T1000 (cell line): ENCODE data around the gene PACS1.
"Not testable (repeated sequence)": the region's sequence is repeated elsewhere in the genome, so short reads cannot be mapped to it uniquely, and the experiment has no call there.

ENCODE experiments used
- DNase-seq: peaks from one replicate; lab custom pipeline; 2025; ENCODE audit warnings: mixed read lengths; lab: John Stamatoyannopoulos, UW

Gene PACS1

DNA sequence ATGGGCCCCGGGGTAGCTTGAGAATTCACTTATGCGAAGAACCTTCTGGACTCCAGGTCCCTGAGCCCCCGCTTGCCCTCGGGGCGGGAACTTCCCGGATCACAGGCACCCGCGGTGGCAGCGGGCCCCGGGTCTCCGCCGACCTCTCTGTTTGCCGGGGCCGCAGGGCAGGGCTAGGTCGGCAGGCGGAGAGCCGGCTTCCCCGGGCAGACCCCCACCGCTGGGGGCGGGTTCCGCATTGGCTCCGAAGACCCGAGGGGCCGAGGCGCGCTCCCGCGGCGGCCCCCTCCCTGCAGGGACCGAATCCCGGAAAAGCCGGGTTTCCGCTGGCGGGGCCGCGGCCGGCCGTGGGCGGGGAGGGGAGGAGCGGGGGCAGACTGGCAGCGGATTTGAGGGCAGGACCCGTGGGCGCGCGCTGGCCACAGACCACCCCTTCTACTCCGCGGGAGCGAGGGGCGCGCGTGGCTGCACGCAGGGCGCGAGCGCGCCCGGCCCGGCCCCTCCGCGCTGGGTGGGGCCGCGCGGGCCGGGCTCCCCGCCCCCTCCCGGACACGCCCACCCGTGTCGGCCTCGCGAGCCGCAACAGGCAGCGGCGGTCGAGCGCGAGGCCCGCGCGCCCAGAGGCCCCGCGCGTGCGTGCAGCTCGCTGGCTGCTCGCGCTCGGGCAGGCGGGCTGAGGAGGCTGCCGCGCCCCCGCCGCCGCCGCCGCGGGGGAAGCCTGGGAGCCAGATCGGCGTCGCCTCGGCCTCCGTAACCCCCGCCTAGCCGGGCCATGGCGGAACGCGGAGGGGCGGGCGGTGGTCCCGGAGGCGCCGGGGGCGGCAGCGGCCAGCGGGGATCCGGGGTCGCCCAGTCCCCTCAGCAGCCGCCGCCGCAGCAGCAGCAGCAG lies at the start of gene PACS1:
TSS of gene PACS1 (plus strand) at position 558 of the 889 bp plus-strand sequence. CDS start at position 773, 215 bp downstream.
- DNase-seq: peak; percentile 68

DNA sequence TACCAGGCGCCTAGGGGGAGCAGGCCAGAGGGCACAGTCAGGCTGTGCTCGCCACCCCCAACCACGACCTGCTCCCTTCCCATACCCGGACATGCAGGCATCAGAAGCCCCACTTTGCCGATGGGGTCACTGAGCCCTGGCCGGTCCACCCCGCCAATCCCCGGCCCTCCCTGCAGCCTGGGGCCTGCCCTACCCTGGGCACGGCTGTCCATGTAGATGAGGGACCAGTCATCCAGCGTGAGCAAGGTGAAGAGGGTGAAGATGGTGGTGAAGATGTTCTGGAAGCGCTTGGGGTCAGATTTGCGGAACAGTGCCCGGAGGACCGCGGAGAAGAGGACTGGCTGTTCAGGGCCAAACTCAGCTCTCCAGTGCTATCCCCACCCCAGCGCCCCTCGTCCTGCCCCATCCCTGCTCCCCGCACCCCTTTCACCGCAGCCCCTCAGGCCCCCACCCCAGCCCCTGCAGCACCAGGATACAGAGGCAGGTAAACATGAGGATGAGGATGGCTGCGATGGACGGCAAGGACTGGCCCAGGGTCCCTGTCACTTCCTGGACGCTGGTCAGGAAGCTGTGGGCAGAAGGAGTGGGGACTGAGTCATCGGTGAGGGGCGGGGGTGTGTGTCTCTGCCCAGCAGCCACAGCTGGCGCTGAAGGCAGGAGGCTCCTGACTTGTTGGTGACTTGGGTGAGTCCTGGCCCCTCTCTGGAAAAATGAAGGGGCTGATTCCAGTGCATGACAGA lies 49.3 kb upstream of the PACS1 start:
- peak; percentile 57 for DNase-seq

DNA sequence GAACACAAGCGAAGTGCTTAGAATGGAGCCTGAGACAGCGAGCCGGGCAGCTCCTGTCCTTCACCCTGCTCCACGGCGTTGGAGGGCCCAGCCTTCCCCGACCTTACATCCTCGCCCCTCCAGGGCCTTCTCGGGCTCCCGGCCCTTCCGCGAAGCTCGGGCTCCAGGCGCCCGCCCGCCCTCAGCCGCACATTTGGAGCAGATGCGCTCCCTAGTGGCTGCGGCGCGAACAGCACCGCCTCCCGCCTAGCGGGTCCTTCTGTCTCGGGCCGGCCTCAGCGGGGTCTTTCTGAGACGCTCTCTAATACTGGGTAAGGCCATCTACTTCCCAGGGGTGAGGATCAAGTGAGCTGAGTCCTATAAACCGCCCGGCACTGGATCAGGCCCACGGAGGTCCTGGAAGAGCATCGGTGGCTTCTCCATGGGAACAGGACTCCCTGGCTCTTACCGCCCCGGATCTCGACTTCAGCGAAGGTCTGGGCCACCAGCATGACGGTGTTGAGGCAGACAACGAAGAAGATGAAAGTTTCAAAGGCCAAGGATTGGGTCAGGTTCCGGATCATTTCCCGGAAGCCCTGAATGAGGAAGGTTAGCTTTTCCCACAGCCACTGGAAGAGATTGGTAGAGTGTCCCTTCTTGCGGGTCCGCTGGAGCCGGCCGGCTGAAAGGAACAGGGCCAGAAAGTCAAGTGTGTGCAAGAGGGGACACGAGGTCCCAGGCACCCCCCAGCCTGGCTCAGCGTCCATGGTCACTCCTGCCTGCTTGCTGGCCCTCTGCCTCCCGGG lies 47.5 kb upstream of the PACS1 start:
- DNase-seq: peak; percentile 69

DNA sequence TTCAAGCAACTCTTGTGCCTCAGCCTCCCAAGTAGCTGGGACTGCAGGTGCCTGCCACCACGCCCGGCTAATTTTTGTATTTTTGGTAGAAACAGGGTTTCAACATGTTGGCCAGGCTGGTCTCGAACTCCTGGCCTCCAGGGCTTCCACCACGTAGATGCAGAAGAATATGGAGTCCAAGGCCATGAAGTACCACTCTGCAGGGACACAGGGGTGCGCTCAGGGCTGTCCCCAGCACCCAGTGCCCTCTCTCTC lies 47.0 kb upstream of the PACS1 start:
- DNase-seq: not testable (repeated sequence)

DNA sequence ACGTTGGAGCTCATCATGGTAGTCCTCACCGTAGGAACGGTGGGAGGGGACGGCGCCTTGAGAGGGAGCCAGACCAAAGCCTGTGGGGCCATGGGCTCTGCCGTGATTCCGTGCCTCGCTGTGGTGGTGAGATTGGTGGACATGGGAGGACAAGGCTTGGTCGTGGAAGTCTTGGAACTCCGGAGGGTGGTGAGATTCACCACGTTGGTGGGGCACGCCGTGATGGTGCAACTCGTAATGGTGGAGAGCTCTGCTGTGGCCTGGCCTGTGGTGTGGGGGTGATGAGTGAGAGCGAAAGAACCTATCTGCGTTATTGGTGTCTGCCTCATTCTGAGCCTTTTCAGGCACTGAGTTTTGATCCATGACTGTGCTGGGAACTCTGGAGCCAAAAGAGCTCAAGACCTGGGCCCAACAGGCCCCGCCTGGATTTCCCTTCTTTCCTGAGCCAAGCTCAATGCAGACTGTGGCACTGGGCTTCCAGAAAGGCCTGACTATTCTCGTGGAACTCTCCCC lies 44.0 kb upstream of the PACS1 start, which contains the start of gene CATSPER1:
TSS of gene CATSPER1 (minus strand) at position 463 of the 513 bp plus-strand sequence. CDS start at position 363, 100 bp downstream.
- no peak for DNase-seq

DNA sequence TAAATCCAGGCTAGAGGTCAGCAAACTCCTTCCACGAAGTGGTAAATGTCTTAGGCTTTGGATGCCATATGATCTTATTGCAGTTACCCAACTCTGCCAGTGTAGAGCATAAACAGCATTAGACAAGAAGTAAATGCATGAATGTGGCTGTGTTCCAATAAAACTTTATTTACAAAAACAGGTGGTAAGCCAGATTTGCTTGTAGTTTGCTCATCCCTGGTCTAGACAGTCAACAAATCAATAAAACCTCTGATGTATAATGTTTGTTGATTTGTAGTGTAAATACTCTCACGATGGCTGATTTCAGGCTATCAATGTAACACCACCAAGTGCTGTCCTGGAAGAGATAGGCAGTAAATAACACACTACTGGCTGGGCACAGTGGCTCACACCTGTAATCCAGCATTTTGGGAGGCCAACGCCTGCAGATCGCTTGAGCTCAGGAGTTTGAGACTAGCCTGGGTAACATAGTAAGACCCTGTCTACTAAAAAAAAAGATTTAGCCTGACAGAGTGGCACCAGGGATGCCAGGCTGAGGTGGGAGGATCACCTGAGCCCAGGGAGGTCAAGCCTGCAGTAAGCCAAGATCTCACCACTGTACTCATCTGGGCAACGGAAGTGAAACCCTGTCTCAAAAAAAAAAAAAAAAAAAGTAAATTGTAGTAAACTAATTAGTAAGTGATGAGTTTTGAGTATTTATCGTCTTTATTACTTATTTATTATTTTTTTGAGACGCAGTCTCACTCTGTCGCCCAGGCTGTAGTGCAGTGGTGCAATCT lies 36.9 kb upstream of the PACS1 start:
- no peak for DNase-seq

DNA sequence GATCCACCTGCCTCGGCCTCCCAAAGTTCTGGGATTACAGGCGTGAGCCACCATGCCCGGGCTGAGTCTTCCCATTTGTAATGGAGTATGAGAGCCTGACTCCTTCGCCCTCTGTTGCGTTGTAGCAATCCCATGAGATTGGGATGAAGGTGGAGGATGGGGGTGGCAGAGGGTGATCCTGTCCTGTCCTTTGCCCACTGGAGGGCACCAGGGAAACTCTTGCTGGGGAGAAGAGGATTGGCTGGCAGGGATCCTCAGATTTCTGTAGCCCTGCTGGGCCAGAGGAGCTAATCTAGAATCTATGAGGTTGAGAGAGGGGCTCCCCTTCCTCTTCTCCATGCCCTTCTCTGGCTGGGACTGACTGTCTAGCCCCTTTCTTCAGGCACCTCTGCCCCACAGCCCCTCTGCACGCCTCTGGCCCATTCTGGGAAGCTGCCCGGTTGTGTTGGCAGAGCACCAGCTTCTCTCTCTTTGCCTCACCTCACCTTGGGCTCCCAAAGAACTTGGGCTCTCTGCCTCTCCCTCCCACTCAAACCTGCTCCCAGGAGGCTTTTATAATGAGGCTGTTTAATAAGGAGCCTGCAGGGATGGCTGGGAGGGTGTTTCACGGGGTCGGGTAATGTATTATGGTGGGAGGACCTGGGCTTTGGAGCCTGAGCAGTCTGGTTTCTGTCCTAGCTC lies 34.3 kb upstream of the PACS1 start:
- DNase-seq: no peak

DNA sequence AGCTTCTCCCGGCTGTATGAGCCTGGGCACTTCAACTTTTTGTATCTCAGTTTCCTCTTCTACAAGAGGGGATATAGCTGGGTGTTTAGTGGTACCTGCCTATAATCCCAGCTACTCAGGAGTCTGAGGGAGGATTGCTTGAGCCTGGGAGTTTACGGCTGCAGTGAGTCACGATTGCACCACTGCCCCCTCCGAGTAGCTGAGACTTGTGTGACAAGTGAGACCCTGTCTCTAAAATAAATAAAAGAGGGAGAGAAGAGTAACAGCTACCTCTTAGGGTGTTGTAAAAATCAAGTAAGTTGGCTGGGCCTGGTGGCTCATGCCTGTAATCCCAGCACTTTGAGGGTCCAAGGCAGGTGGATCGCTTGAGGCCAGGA lies 33.8 kb upstream of the PACS1 start:
- no peak for DNase-seq

DNA sequence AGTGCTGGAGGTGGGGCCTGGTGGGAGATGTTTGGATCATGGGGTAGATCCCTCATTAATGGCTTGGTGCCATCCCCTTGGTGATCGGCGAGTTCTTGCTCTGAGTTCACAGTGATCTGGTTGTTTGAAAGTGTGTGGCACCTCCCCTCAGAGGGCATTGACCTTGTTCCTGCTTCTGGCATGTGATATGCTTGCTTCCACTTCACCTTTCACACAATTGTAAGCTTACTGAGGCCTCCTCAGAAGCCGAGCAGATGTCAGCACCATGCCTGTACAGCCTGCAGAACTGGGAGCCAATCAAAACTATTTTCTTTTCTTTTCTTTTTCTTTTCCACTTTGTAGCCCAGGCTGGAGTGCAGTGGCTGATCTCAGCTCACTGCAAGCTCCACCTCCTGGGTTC lies 32.7 kb upstream of the PACS1 start:
- DNase-seq: no peak

DNA sequence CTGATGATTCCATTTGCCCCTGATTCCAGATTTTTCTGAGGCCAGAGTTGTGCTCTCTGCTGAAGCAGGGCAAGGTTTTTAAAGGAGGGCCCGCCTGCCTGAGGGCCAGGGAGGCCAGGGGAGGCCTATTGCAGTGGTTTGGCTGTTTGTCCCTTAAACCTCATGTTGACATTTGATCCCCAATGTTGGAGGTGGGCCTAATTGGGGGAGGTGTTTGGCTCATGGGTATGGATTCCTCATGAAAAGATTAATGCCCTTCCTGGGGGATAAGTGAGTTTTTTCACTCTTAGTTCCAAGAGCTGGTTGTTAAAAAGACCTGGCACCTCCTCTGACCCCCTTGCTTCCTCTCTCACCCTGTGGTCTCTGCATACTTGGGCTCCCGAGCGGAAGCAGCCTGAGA lies 30.3 kb upstream of the PACS1 start:
- no peak for DNase-seq

DNA sequence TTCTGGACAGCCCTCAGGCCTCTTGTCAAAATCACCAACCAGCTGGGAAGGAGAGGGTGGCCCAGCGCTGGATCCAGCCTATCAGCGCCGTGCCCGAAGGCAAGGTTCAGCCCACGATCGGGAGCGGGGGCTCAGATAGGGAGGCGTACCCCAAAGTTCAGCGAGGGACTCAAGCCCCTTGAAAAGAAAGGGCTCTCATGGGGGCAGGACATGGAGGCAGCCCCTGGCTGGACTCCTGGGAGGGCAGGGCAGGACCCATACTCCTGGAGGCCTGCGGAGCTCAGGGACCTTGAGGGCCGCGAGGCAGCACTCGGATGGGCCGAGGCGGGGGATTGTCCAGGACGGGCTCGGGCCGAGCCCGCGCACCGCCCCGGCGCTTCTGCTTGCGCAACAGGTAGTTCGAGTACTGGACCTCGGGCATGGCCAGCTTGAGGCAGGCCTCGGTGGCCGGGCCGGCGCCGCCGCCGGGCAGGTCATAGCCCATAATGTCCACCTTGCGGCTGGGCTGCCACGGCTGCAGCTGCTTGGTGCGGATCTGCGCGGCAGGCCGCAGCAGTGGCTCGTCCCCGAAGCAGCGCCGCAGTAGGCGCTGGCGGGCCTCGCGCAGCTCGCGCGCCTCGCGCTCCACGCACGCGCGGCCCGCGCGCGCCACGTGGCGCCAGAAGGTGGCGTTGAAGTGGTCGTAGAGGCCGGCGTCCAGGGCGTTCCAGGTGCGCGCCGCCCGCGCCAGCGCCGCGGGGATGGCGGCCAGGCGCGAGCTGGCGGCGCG lies 27.7 kb upstream of the PACS1 start:
- no peak for DNase-seq

DNA sequence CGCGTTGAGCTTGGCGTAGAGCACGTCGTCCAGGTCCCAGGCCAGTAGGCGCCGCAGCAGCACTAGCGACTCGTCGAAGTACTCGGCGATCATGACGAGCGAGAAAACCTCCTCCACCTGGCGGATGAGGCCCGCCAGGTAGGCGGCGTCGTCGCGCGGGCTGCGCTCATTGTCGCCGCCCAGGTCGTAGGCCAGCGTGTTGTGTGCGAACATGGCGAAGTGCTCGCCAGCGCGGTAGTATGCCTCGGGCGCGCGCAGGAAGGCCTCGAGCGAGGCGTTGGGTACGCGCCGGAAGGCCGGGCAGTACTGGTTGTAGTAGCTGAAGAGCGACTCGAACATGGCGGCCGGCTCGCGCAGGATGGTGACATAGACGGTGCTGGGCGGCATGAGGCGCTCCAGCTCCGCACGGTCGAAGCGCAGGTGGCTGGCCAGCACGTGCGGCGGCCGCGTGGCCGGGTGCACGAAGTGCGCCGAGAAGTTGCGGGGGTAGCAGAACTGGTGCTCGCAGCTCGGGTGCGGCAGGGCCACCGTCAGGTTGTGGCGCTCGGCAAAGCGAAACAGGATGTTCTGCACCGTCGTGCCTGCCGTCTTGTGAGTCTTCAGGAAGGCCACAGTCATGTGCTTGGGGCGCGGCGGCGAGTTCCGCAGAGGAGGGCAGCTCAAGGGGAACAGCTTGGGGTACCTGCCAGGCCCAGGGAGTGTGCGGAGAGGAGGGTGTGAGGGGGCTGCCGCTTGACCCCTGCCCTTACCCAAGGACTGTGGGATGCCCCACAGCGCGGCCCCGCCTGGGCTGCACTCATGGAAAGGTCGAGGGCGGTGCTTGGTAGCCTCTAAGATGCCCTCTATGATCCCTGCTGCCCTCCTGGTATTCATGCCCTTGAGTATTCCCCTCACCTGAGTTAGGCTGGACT lies 26.8 kb upstream of the PACS1 start:
- no peak for DNase-seq

DNA sequence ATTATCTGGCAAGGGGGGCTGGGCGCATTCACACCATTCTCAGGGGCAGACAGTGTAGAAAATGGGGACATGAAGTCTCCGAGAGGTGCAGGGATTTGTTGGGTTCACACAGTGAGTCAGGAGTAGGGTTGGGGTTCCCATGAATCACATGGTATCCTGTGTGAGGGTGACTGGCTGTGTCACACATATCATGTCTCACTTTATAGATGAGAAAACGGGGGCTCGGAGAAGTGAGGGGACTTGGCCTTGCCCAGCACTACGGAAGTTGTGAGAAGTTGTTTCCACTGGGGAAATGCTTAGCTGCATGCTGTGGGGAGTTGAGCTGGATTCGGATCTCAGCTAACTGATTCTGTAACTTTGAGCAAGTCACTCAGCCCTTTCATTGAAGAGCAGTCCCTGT lies 25.3 kb upstream of the PACS1 start:
- no peak for DNase-seq

DNA sequence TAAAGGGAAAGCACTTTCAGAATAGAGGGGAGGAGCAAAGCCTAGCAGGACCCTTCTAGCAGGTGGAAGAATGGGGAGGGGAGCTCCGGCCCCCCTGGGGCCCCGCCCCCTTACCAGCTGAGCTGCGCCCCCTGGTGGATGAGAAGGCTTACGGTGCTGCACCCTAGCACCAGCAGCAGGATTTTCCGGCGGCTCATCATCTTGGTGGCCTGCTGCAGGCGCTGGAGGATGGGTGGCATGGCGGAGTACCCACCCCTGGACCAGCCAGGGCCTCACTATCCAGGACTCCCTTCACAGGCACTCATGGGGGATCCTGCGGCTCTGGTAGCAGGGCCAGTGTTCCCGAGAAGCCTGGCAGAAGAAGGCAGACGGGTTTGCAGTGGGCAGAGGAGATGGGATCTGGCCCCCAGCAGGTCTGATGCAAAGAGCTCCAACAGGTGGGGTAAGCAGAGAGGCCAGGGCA lies 24.9 kb upstream of the PACS1 start:
- DNase-seq: peak; percentile 58

DNA sequence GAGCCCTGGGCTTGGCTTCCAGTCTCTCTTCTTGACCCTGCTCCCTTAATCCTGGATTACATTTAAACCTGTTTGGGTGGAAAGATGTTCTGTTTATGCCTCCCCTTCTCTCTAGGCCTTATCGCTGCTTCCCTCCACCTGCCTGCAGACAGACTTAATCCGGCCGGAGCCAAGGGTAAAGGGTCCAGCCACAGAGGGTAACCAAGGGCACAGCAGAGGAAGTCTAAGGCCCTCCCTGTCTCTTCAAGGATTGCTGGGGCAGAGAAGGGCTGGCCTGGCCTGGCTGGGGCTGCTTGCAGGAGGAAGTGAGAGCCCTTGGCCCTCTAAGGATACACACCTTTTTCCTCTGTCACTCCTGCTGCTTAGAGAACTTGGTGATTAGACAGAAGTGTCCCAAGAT lies 23.2 kb upstream of the PACS1 start:
- DNase-seq: no peak

DNA sequence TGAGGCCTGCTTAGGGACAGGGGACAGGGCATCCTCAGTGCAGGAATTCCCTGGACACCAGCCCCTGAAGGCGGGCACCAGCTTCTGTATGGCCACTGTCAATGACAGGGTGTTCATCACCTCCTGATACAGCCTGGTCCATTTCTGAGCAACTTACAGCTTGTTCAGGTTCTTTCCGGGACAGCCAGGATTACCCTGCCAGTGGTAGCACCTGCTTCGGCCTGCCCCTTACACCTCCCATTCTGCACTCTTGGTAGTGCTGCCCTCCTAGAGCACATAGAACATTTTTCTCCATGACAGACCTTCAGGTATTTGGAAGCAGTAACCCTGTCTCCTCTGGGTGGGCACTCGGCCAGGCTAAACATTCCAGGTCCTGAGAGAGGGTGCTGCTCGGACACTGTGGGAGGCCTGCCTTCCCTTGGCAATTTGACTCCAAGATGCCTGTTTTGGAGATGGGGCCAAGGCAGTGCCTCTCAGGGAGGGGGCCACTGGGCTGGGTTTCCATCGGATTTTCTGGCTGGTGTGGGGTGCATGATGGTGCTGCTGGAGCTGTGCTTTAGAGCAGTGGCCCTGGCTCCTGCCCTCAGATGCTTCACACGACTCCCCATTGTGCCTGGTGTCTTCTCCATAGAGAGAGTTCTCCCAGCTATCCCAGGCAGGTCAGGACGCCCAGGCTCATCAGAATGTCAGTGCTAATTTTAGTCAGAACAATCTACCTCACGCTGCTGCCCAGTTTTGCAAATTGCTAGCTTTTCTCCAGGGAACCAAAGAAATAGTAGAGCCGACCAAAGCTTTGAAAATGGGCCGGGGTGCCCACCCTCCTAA lies 22.3 kb upstream of the PACS1 start:
- DNase-seq: no peak

DNA sequence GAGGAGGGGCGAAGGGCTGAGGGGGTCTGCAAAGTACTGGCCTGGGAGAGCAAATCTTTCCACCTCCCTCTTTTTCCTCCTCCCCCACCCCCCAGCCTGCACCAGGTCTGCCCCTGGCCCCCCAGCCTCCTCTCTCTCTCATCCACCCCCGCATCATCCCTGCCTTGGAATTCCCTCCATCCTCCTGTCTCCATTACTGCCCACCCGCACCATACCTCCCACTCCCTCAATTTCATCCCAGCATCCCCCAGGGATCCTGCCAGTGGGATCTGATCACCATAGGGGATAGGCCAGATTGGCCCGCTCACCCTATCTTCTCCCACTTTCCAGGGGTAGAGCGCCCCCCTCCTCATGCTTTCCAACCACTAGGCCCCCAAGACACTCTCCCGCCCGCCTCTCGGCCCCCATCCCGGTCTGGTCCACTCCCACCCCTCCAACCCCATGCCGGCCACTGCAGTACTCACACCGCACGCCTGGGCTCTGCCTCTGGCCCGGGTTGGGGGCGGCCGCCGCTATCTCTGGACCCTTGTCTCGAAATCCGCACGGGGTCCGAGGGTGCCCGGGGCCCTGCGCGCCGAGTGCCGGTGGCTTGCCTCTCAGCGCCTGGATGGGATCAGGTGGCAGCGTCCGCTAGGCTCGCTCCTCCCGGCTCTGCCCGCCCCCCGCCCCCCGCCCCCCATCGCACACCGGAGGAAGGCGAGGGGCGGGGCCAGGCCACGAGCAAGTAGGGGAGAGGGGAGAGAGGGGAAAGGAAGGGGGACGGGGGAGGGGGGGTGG lies 21.3 kb upstream of the PACS1 start, which contains the start of gene GAL3ST3:
TSS of gene GAL3ST3 (minus strand) at position 615 of the 777 bp plus-strand sequence. CDS start 3,746 bp downstream, outside the sequence.
- no peak for DNase-seq
